HG02642 (cell line): ENCODE data around the gene AXDND1.

ENCODE experiments used
- ATAC-seq: cut with Tn5 transposase; IDR thresholded peaks from one replicate; pipeline ENCODE4 v1.9.1; 2021; ENCODE audit warnings: mild to moderate bottlenecking; ENCODE audit not compliant: unreplicated experiment, poor library complexity

The AXDND1 gene

DNA sequence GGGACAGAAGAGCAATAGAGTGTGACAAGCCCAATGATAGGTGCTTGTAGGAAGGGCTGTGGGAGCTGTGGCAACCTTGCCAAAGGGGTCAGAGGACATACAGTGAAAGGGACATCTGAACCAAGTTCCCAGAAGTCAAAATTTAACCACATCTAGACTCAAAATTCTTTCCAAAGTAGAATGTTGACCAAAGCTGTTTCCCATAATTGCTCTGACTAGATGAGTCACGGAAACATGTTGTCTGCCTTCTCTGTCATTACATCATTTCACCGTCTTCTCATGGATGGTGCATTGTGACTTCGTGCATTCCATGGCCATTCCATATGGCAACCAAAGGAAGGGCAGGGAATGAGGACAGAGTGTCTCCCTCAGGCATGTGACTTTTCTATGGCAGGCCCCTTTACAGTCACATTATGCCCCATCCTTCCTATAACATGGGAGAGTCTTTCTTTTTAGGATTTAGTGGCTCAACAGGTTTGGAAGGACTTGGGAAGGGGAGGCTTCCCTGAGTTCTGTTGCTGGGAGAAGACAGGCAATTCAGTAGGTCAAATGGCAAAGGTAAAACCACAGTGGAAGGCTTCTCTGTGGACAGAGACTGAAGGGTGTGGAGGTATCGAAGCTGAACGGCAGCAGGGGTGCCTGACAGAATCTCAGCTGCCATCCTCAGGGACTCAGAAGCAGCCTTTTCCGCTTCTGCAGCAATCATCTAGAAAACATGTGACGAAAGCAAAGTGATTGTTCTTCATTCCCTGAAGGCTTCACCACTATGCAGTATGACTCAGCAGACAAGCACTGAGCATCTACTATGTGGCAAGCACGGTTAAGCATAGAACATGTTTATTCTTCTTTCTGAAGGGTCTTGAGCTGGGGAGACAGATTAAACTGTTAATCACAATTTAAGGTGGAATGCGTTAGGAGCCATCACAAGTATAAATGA lies 185.2 kb downstream of the AXDND1 start:
- no peak for ATAC-seq

- no peak for ATAC-seq
Measured at GRCh38 chr1:179554427-179554826, 188.7 kb downstream of the AXDND1 start.

- ATAC-seq, result no peak
Measured at GRCh38 chr1:179558078-179558477, 192.3 kb downstream of the AXDND1 start.

- no peak for ATAC-seq
Measured at GRCh38 chr1:179575497-179576314, 209.9 kb downstream of the AXDND1 start, which contains the start of gene NPHS2. TSS of gene NPHS2 (minus strand) at chr1:179575948. CDS start at chr1:179575864, 84 bp downstream.

- no peak for ATAC-seq
Measured at GRCh38 chr1:179576509-179576908, 210.7 kb downstream of the AXDND1 start.

DNA sequence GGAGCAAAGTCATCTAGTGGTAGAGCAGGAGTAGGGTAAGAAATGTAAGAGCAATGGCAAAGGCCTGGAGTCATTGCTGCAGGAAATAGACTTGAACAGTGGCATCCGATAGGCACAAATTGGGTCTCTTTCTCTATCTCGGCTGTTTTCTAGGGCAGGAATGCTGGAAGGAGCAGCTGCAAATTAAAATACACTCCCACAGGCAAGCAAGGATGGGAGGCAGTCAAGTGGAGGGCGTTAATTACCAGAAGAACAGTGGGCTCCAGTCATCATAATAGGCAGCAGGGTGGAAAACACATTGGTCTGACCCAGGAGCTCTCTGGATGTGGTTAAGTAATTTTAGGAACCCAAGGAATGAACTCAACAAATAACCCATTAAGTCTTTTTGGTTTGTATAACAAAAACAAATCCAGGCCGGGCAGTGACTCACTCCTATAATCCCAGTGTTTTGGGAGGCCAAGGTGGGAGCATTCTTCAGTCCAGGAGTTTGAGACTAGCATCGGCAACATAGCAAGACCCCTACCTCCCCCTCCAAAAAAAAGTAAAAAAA lies 218.1 kb downstream of the AXDND1 start:
- ATAC-seq, result no peak

DNA sequence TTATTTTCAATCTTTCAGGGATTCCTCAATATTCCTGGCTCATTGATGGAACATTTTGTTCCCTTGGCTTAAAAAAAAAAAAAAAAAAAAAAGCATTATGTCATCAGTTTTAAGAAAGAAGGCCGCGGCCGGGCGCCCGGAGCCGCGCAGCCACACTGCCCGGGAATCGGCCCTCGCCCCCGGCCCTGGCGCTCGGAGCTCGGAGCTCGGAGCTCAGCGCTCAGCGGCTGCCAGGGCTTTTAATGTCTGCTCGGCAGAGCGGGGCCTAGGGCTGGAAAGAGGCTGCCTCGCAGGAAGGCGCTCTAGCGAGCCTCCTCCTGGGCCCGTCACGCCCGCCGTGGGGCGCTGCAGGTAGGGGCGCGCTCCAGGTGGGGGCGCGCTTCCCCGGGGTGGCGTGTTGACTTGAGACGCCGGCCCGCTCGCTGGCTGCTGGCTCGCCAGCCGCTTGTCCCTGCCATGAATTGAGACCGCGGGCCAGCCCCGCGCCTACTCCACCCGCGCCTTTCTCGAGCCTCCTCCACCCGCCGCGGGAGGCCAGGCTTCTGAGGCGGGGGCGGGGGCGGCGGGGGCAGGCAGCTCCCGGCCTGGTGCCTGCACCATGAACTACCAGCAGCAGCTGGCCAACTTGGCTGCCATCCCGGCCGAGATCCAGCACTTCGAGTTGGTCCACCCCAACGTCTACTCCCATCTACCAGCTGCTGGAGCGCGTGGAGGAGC lies 220.5 kb downstream of the AXDND1 start:
- no peak for ATAC-seq

- ATAC-seq, result no peak
Measured at GRCh38 chr1:179587336-179587735, 221.6 kb downstream of the AXDND1 start.

DNA sequence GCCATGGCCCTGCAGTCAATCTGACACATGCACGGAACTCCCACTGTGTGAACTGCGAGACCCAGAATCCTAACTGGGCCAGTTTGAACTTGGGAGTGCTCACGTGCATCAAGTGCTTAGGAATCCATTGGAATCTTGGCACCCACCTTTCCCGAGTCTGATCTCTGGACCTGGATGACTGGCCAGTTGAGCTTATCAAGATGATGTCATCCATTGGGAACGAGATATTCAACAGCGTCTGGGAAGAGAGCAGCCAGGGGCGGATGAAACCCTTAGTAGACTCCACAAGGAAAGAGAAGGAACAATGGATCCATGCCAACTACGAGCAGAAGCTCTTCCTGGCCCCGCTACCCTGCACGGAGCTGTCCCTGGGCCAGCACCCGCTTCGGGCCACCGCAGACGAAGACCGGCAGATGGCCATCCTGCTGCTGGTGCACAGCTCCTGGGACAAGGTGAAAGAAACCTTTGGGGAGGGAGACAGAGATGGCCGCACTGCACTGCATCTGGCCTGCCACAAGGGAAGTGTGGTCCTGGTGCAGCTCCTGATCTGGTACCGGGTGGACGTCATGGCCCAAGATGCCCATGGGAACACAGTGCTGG lies 222.8 kb downstream of the AXDND1 start:
- ATAC-seq, result no peak

DNA sequence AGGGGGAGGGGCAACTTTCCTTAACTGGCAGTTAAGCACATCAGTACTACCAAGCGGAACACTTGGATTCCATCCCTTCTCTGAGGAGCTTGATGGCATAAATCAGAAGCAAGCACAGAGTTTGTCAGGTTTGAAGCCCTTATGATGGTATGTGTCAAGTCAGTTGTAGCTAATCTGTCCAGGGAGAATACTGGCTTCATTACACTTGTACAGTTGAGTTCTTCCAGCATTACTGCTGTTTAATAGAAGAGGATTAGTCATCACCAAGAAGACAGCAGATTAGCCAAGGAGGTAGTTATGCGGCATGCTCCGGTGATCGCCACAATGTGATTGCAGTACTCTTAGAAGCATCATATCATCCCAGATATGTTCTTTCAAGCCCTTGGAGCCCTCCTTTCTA lies 223.7 kb downstream of the AXDND1 start:
- no peak for ATAC-seq

- no peak for ATAC-seq
Measured at GRCh38 chr1:179590671-179591070, 224.9 kb downstream of the AXDND1 start.

- ATAC-seq, result no peak
Measured at GRCh38 chr1:179591253-179591591, 225.5 kb downstream of the AXDND1 start.

GRCh38 chr1:179591592-179592580 lies 226.1 kb downstream of the AXDND1 start, which contains the start of gene TDRD5:
TSS of gene TDRD5 (plus strand) at chr1:179591832. CDS start at chr1:179592616, 784 bp downstream.
- ATAC-seq, result no peak

- ATAC-seq, result no peak
Measured at GRCh38 chr1:179598631-179599030, 232.9 kb downstream of the AXDND1 start.

DNA sequence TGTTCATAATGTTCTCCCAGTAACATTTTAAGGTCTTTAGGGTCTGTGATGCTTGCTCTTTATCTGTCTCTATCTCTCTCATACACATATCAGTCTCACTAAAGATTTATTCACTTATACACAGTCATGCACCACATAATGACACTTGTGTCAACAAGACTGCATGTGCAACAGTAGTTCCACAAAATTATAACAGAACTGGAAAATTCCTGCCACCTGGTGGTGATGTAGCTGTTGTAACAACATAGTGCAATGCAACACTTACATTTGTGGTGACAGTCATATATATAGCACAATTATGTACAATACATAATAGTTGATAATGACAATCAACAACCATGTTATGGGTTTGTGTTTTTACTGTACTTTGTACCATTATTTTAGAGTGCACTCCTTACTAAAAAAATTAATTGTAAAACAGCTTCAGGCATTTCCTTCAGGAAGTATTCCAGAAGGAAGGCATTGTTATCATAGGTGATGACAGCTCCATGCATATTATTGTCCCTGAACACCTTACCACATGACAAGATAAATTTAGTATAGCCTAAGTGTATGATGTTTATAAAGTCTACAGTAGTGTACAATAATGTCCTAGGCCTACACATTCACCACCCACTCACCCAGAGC lies 234.0 kb downstream of the AXDND1 start:
- ATAC-seq, result no peak

- no peak for ATAC-seq
Measured at GRCh38 chr1:179601093-179601492, 235.3 kb downstream of the AXDND1 start.
